SU-DHL-6 (cell line): ENCODE results near the gene ITPR1.

Experiments used
- EZH2phosphoT487 ChIP-seq: fragments of 200-600 bp; sonication (generic), shearing (Covaris generic); conservative IDR thresholded peaks from 2 replicates; pipeline ENCODE4 v1.6.1; 2018; ENCODE audit warnings: mild to moderate bottlenecking, antibody characterized with exemption, low read length, moderate library complexity, mixed read lengths
- TF ChIP-seq, protein P1 (sequence below): fragments of 200-600 bp; sonication (generic); IDR thresholded peaks from one replicate; pipeline ENCODE4 v1.5.1; 2017; ENCODE audit warnings: antibody characterized with exemption, mild to moderate bottlenecking, low read length, moderate library complexity; ENCODE audit not compliant: insufficient read depth, poor library complexity, severe bottlenecking

DNA sequence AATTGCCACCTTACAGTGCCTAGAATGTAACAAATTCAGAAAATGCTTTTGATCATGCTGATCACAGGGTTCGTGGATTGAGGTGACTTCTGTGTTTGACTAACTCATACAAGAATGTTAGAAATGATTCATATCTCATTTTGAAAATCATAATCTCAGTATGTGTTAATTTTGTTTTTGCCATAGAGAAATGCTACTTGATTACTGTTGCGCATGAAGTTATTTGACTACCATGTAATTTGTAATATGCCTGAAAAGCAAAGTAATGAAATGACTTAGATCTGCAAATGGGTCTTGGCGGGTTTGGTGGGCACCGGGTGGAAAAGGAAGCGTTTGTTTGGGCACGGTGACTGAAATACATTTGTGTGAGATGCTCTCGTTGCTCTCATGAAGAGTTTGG lies 312.5 kb downstream of the ITPR1 start:
- TF ChIP-seq, protein P1, sequence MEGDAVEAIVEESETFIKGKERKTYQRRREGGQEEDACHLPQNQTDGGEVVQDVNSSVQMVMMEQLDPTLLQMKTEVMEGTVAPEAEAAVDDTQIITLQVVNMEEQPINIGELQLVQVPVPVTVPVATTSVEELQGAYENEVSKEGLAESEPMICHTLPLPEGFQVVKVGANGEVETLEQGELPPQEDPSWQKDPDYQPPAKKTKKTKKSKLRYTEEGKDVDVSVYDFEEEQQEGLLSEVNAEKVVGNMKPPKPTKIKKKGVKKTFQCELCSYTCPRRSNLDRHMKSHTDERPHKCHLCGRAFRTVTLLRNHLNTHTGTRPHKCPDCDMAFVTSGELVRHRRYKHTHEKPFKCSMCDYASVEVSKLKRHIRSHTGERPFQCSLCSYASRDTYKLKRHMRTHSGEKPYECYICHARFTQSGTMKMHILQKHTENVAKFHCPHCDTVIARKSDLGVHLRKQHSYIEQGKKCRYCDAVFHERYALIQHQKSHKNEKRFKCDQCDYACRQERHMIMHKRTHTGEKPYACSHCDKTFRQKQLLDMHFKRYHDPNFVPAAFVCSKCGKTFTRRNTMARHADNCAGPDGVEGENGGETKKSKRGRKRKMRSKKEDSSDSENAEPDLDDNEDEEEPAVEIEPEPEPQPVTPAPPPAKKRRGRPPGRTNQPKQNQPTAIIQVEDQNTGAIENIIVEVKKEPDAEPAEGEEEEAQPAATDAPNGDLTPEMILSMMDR: no peak
- TF ChIP-seq EZH2phosphoT487: no peak
